GM12878 (cell line): ENCODE measurements around the gene EPB41L1. TPM values are rescaled to one million over a fixed set of nuclear protein-coding genes. Genes with fewer than 3 reads are reported as not detected.

Source experiments
- ATAC-seq: fragments of 200-7000 bp; cut with Tn5 transposase; 3 replicates; pipeline ENCODE4 v1.9.1; 2020; ENCODE audit warnings: mild to moderate bottlenecking, moderate library complexity
- BruUV-seq: library from RNA; stranded (reverse); fragments of 400-500 nt; replicated peaks from 2 replicates; lab custom pipeline; 2021; lab: Mats Ljungman, UMichigan
- CTCF ChIA-PET: fragments of 300-600 bp; sonication (Branson Sonifier 250); formaldehyde crosslinking; extraction: SDS; loops from one replicate; lab custom pipeline; 2021; ENCODE audit warnings: inconsistent platforms; lab: Yijun Ruan, JAX
- POLR2A ChIA-PET: fragments of 350-600 bp; formaldehyde crosslinking; extraction: SDS; loops from one replicate; lab custom pipeline; 2021; ENCODE audit warnings: inconsistent platforms; lab: Charles Lee
- RAD21 ChIA-PET: fragments of 300-600 bp; sonication (Branson Sonifier 250); formaldehyde crosslinking; loops from one replicate; lab custom pipeline; 2023; ENCODE audit warnings: antibody characterized with exemption; ENCODE audit not compliant: unreplicated experiment; lab: Charles Lee
- SMC1A ChIA-PET: fragments of 300-600 bp; sonication (Branson Sonifier 250); formaldehyde crosslinking; loops from one replicate; lab custom pipeline; 2023; ENCODE audit not compliant: unreplicated experiment, uncharacterized antibody; lab: Charles Lee
- DNase-seq: peaks from one replicate; pipeline ENCODE4 v3.0.0-alpha.2; 2011; ENCODE audit warnings: low read depth, low spot score
- FAIRE-seq: peaks from 3 replicates; lab custom pipeline; 2011; peaks lifted over from hg19 to GRCh38; lab: Jason Lieb, UNC
- H2AFZ ChIP-seq: 2 replicates; pipeline ENCODE4 v1.6.0; 2011; ENCODE audit warnings: low read depth, low read length, control low read depth; ENCODE audit not compliant: control insufficient read depth
- H3K27ac ChIP-seq: 2 replicates; pipeline ENCODE4 v1.5.1; 2011; ENCODE audit warnings: control low read depth; ENCODE audit not compliant: control insufficient read depth, insufficient read depth
- H3K27me3 ChIP-seq, 2 experiments: replicated peaks in 1 of 2; 2 replicates each; pipeline versions ENCODE4 v1.6.0 to v1.6.1; 2011; ENCODE audit warnings: low read length in 1 of 2; ENCODE audit not compliant: control insufficient read depth in 2 of 2, insufficient read depth in 2 of 2
- H3K36me3 ChIP-seq, 2 experiments: 2 replicates each; pipeline ENCODE4 v1.5.1; 2011; ENCODE audit warnings: low read length in 1 of 2; ENCODE audit not compliant: control insufficient read depth in 2 of 2, insufficient read depth in 2 of 2
- H3K4me1 ChIP-seq: 2 replicates; pipeline ENCODE4 v1.6.1; 2011; ENCODE audit warnings: mild to moderate bottlenecking, low read length, moderate library complexity, mixed read lengths; ENCODE audit not compliant: control insufficient read depth, insufficient read depth
- H3K4me2 ChIP-seq: 2 replicates; pipeline ENCODE4 v1.6.0; 2011; ENCODE audit warnings: control low read depth; ENCODE audit not compliant: control insufficient read depth, insufficient read depth
- H3K4me3 ChIP-seq: fragments of 200-600 bp; sonication (generic); 2 replicates; pipeline ENCODE4 v1.5.1; 2016
- H3K79me2 ChIP-seq: 2 replicates; pipeline ENCODE4 v1.6.0; 2011; ENCODE audit warnings: low read length; ENCODE audit not compliant: control insufficient read depth, insufficient read depth
- H3K9ac ChIP-seq: 2 replicates; pipeline ENCODE4 v1.8.0; 2011; ENCODE audit warnings: low read length, control low read depth, mixed read lengths; ENCODE audit not compliant: control insufficient read depth, insufficient read depth
- H3K9me3 ChIP-seq: replicated peaks from 3 replicates; pipeline ENCODE4 v1.5.1; 2011; ENCODE audit warnings: mild to moderate bottlenecking, low read length; ENCODE audit not compliant: control insufficient read depth, insufficient read depth
- H4K20me1 ChIP-seq: 2 replicates; pipeline ENCODE4 v1.6.0; 2011; ENCODE audit not compliant: control insufficient read depth, insufficient read depth
- CBX3 ChIP-seq: fragments of 200-600 bp; sonication (generic); IDR thresholded peaks from 2 replicates; pipeline ENCODE4 v1.6.1; 2016; ENCODE audit warnings: low read depth, borderline replicate concordance
- CHD1 ChIP-seq: IDR thresholded peaks from 2 replicates; pipeline ENCODE4 v1.6.1; 2012; ENCODE audit warnings: low read depth, low read length, improper control_type of control experiment
- CREM ChIP-seq: IDR thresholded peaks from 2 replicates; pipeline ENCODE4 v1.6.1; 2014; ENCODE audit warnings: antibody characterized with exemption, low read depth
- GATAD2B ChIP-seq: fragments of 450-650 bp; conservative IDR thresholded peaks from 2 replicates; pipeline ENCODE4 v1.6.1; 2017; ENCODE audit warnings: low read depth, mild to moderate bottlenecking, moderate library complexity
- IRF4 ChIP-seq: IDR thresholded peaks from 2 replicates; pipeline ENCODE4 v1.6.1; 2011; ENCODE audit warnings: low read depth, low read length
- JUNB ChIP-seq: IDR thresholded peaks from 2 replicates; pipeline ENCODE4 v1.6.1; 2016; ENCODE audit warnings: antibody characterized with exemption, mild to moderate bottlenecking
- MXI1 ChIP-seq: fragments of 150-350 bp; IDR thresholded peaks from 2 replicates; pipeline ENCODE4 v1.6.1; 2011; ENCODE audit warnings: low read depth, mild to moderate bottlenecking, inconsistent platforms, low read length, improper control_type of control experiment
- PAX5 ChIP-seq: IDR thresholded peaks from 2 replicates; pipeline ENCODE4 v1.6.1; 2011; ENCODE audit warnings: low read depth, low read length, borderline replicate concordance
- PAX8 ChIP-seq: fragments of 450-650 bp; IDR thresholded peaks from 2 replicates; pipeline ENCODE4 v1.6.1; 2017; ENCODE audit warnings: mild to moderate bottlenecking, moderate library complexity
- POLR2AphosphoS2 ChIP-seq: IDR thresholded peaks from 2 replicates; pipeline ENCODE4 v1.6.1; 2011; ENCODE audit warnings: low read depth, mild to moderate bottlenecking, low read length, improper control_type of control experiment, moderate library complexity
- RAD51 ChIP-seq: fragments of 450-650 bp; IDR thresholded peaks from 2 replicates; pipeline ENCODE4 v1.6.1; 2016; ENCODE audit warnings: moderate library complexity, mild to moderate bottlenecking, inconsistent platforms
- RUNX3 ChIP-seq: IDR thresholded peaks from 2 replicates; pipeline ENCODE4 v1.6.1; 2012; ENCODE audit warnings: low read length, inconsistent platforms
- STAT1 ChIP-seq: fragments of 450-650 bp; conservative IDR thresholded peaks from 2 replicates; pipeline ENCODE4 v1.6.1; 2014; ENCODE audit warnings: antibody characterized with exemption, mild to moderate bottlenecking
- YY1 ChIP-seq: IDR thresholded peaks from 2 replicates; pipeline ENCODE4 v1.6.1; 2011; ENCODE audit warnings: low read depth, mild to moderate bottlenecking, low read length
- ZNF687 ChIP-seq: fragments of 450-650 bp; IDR thresholded peaks from 2 replicates; pipeline ENCODE4 v1.6.1; 2017; ENCODE audit warnings: mild to moderate bottlenecking, moderate library complexity
- WGBS: methylation state at CpG from one replicate; pipeline ENCODE4 v1.1.6; 2016; ENCODE audit warnings: low lambda C conversion rate; ENCODE audit not compliant: insufficient replicate concordance, insufficient coverage; ENCODE audit errors: missing lambda C conversion rate; 5-methylcytosine and 5-hydroxymethylcytosine counted together
- in situ Hi-C: fragments of 300-500 bp; cut with MboI; formaldehyde crosslinking; loops from 9 replicates; pipeline ENCODE4 v1.14.3; 2018; ENCODE audit warnings: mixed read lengths
- intact Hi-C: fragments of 100-400 bp; cut with micrococcal nuclease; formaldehyde crosslinking; loops from one replicate; pipeline ENCODE4 v1.14.2; 2022; ENCODE audit not compliant: unreplicated experiment
- polyA plus RNA-seq, 11 experiments: library from polyadenylated mRNA; depleted of rRNA in 4 of 11; unstranded in 6 of 11; stranded (reverse) in 5 of 11; fragments of >200 nt; fragmentation: Nextera tagmentation in 4 of 11; fragmentation: Illumina TruSeq in 1 of 11; extraction: Ambion mirVana in 4 of 11; extraction: Trizol in 1 of 11; gene quantifications; 1 replicate in 1 of 11; 2 replicates in 10 of 11; pipeline versions ENCODE4 v1.2.1 to v1.2.3, GENCODE V29; 2011 to 2016; ENCODE audit warnings: inconsistent platforms in 2 of 11, missing spikeins in 2 of 11, low read depth in 1 of 11
- total RNA-seq, 4 experiments: library from RNA; depleted of rRNA in 3 of 4; stranded (reverse); fragments of >200 nt in 3 of 4; fragmentation: Illumina TruSeq in 1 of 4; extraction: Trizol in 1 of 4; gene quantifications; 2 replicates each; pipeline versions ENCODE4 v1.2.1 to v1.2.3, GENCODE V29; 2013 to 2021

EPB41L1 gene
- total and polyA plus RNA-seq, 10 of the 15 experiments (the other 5 are each of a cell fraction or from before 2014, with no cell fraction given): 0.08 to 3.2 (median 0.31) TPM

GRCh38 chr20:36152261-36152660 is 2.3 kb upstream of the EPB41L1 start:
- ATAC-seq (no peak), FAIRE-seq (no peak), DNase-seq (no peak)
- WGBS: 0% methylated on average over 4 of the region's 4 CpGs
- ChIA-PET POLR2A (no interaction called here), SMC1A (interaction anchor here (1.5 kb wide), 1 partner anchor 9 kb away, joined by 4 read pairs; no protein-coding TSS in a partner anchor), RAD21 (interaction anchor here (1.1 kb wide), 1 partner anchor 14 kb away, joined by 3 read pairs; no protein-coding TSS in a partner anchor), CTCF (interaction anchor here (0.9 kb wide), 1 partner anchor 8 kb away, joined by 4 read pairs; no protein-coding TSS in a partner anchor)
- Histone ChIP-seq H3K4me1 (no peaks in the 10 kb centered on the region), H3K27me3 (peaks cover 7 to 10% of the 10 kb centered on the region in 2 experiments; a peak in 3 of 4 replicates), H3K4me2 (no peak overlapping the region), H2AFZ (no peak overlapping the region), H3K4me3 (no peak overlapping the region), H4K20me1 (no peaks in the 10 kb centered on the region), H3K9me3 (no peaks in the 10 kb centered on the region), H3K79me2 (no peaks in the 10 kb centered on the region), H3K36me3 (no peaks in the 10 kb centered on the region), H3K27ac (no peak overlapping the region), H3K9ac (no peak overlapping the region)
- BruUV-seq: no TSS peak
- intact Hi-C loops (no loop called here), in situ Hi-C loops (no loop called here)
- TF ChIP-seq RAD51 (no peak), JUNB (no peak), PAX8 (no peak), RUNX3 (no peak), CREM (no peak), IRF4 (no peak), GATAD2B (no peak), POLR2AphosphoS2 (no peak), CHD1 (no peak)

- peaks cover 7 to 10% of the 10 kb centered on the region in 2 experiments; a peak in 3 of 4 replicates for H3K27me3 ChIP-seq
- H3K4me1 ChIP-seq: no peaks in the 10 kb centered on the region
- no peaks in the 10 kb centered on the region for H4K20me1 ChIP-seq
- in situ Hi-C loops (no loop called here), intact Hi-C loops (no loop called here)
- no peak overlapping the region for H3K4me2 ChIP-seq
- ChIA-PET RAD21 (interaction anchor here (0.6 to 1.1 kb wide), 2 partner anchors 15 to 452 kb away, joined by 3 read pairs; no protein-coding TSS in a partner anchor), POLR2A (interaction anchor here (0.6 kb wide), 1 partner anchor 1419 kb away, joined by 3 read pairs; no protein-coding TSS in a partner anchor), SMC1A (interaction anchor here (1.5 kb wide), 1 partner anchor 10 kb away, joined by 4 read pairs; no protein-coding TSS in a partner anchor), CTCF (no interaction called here)
- no peak overlapping the region for H3K27ac ChIP-seq
- BruUV-seq: no TSS peak
- H3K4me3 ChIP-seq: no peak overlapping the region
- 74% methylated on average over 4 of the region's 4 CpGs for WGBS
- ATAC-seq: no peak
- no peaks in the 10 kb centered on the region for H3K79me2 ChIP-seq
- H3K36me3 ChIP-seq: no peaks in the 10 kb centered on the region
- DNase-seq: no peak
- FAIRE-seq: no peak
- H3K9ac ChIP-seq: no peak overlapping the region
- no peaks in the 10 kb centered on the region for H3K9me3 ChIP-seq
- no peak overlapping the region for H2AFZ ChIP-seq
- TF ChIP-seq CBX3 (no peak), ZNF687 (no peak), MXI1 (no peak), STAT1 (no peak), PAX5 (no peak), YY1 (no peak)
Measured at GRCh38 chr20:36153204-36153603, 1.3 kb upstream of the EPB41L1 start.
